Skeletal muscle satellite cell (primary cell): ENCODE data around the gene CAPS.
"Not testable (repeated sequence)": the region's sequence is repeated elsewhere in the genome, so short reads cannot be mapped to it uniquely, and the experiment has no call there.

ENCODE experiments used
- H3K27me3 ChIP-seq: 2 replicates; pipeline ENCODE4 v1.7.0; 2013; ENCODE audit warnings: low read length; ENCODE audit not compliant: control insufficient read depth, insufficient read depth
- H3K36me3 ChIP-seq: 2 replicates; pipeline ENCODE4 v1.7.0; 2013; ENCODE audit warnings: mild to moderate bottlenecking, control low read depth, low read length; ENCODE audit not compliant: insufficient read depth
- H3K4me1 ChIP-seq: 2 replicates; pipeline ENCODE4 v1.7.0; 2013; ENCODE audit warnings: low read length; ENCODE audit not compliant: control insufficient read depth, insufficient read depth
- H3K4me2 ChIP-seq: 2 replicates; pipeline ENCODE4 v1.7.0; 2013; ENCODE audit warnings: mild to moderate bottlenecking, low read length
- H3K4me3 ChIP-seq: 2 replicates; pipeline ENCODE4 v1.7.0; 2013; ENCODE audit warnings: low read length
- H3K9ac ChIP-seq: 2 replicates; pipeline ENCODE4 v1.7.0; 2013; ENCODE audit warnings: mild to moderate bottlenecking, low read depth, low read length, moderate library complexity
- H3K9me3 ChIP-seq: replicated peaks from 2 replicates; pipeline ENCODE4 v1.7.0; 2013; ENCODE audit warnings: mild to moderate bottlenecking, control low read depth, low read length

The CAPS gene

DNA sequence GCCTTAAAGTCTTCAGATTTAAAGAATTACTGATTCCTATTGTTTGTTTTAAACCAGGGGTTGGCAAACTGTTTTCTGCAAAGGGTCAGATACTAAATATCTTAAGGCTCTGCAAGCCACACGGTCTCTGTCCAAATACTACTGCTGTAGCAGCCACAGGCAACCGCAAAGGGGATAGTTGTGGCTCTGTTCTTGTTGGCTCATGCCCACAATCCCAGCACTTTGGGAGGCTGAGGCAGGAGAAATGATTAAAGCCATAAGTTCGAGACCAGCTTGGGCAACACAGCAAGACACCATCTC, 41.5 kb downstream of the CAPS start:
- Histone ChIP-seq H3K27me3 (no peaks in the 10 kb centered on the region), H3K4me1 (peaks cover 52% of the 10 kb centered on the region), H3K4me2 (no peak overlapping the region), H3K4me3 (no peak overlapping the region), H3K36me3 (peaks cover 3% of the 10 kb centered on the region), H3K9ac (no peak overlapping the region), H3K9me3 (no peaks in the 10 kb centered on the region)

DNA sequence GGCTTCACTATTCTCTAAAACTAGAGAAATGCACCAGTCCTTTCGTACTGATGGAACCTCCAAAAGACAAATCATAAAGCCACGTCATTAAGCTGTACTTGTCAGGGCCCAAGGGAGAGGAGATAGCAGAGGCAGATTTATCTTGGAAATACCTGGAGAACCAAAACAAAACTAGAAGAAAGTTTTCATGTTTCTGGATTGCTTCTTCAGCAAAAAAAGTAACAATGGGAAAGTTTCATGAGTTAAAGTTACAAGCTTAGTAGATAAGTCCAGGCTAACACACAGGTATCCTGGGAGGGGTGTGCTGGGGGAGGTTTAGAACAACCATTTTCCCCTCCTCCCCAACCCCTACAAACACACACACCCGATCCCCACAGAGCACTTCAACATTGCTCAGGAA, 42.3 kb downstream of the CAPS start:
- no peaks in the 10 kb centered on the region for H3K36me3 ChIP-seq
- H3K4me3 ChIP-seq = no peak overlapping the region
- H3K4me1 ChIP-seq = peaks cover 52% of the 10 kb centered on the region
- H3K27me3 ChIP-seq = no peaks in the 10 kb centered on the region
- H3K9ac ChIP-seq = no peak overlapping the region
- no peak overlapping the region for H3K4me2 ChIP-seq
- no peaks in the 10 kb centered on the region for H3K9me3 ChIP-seq

DNA sequence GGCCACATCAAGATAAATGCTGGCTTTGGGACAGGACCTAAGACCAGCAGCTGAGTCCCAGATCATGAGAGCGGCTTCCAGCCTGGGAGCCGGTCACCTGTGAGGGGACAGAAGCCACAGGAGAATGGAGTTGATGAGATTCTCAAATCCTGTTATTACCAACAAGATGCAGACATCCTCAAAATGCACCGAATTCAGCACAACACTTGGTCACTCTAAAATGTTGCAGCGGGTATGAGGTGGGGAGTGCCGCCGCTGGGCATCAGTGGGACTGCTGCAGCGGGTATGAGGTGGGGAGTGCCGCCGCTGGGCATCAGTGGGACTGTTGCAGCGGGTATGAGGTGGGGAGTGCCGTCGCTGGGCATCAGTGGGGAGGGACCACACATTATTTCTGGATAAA, 42.7 kb downstream of the CAPS start:
- Histone ChIP-seq H3K27me3 (no peaks in the 10 kb centered on the region), H3K36me3 (no peaks in the 10 kb centered on the region), H3K4me3 (no peak overlapping the region), H3K4me1 (peaks cover 55% of the 10 kb centered on the region), H3K9ac (no peak overlapping the region), H3K9me3 (no peaks in the 10 kb centered on the region), H3K4me2 (no peak overlapping the region)

DNA sequence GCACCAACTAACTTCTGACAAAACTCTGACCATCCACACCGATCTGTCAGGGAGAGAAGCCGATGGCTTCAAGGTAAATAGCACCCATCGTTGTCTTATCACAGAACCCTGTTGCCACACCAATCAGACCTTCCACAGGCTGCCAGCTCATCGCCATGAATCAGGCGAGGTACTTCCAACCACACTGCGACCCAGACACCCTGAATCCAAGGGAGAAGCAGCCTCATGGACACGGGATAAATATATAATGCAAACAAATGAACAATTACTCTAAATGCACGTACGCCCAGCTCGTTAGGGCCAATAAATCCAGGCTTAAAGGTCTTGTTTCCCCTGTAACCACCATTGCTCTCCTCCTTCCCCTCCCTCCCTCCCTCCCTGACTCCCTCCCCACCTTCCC, 43.1 kb downstream of the CAPS start:
- Histone ChIP-seq H3K4me2 (no peak overlapping the region), H3K36me3 (no peaks in the 10 kb centered on the region), H3K27me3 (no peaks in the 10 kb centered on the region), H3K9me3 (no peaks in the 10 kb centered on the region), H3K9ac (no peak overlapping the region), H3K4me1 (peaks cover 55% of the 10 kb centered on the region), H3K4me3 (no peak overlapping the region)

DNA sequence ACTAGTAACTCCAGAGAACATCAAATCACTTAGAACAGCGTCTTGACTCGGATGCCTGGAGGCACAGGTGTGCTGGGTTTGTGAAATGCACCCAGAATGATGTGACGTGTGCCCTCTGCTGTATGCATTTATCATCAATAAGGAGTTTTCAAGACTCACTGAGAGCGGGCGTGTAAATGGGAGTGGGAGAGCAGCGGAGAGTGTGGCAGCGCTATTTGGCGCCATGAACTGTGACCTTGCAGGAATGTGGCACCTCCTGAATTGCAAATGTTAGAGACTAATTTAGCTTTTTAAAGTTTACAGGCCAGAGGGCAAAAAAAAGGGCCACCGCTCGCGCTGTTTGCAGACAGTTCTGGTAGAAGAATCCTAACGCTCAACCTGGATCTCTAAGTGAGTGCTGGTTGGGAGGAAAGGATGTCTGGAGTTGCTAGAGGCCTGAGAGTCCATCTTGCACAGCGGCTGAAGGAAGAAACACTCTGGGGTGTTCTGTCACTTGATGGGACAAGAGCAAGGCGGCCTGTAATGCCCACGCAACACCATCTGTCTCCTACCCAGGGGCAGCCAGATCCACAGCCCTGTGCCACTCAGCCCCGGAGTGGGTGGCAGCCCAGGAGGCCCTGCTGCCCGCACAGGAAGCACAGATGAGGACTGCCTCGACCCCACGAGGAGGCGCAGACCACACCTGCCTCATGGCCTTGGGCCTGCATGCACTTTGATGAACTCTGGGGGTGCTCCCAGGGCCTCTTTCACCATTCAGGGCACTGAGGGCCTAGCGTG, 44.2 kb downstream of the CAPS start:
- Histone ChIP-seq H3K4me3 (no peak overlapping the region), H3K36me3 (no peaks in the 10 kb centered on the region), H3K27me3 (no peaks in the 10 kb centered on the region), H3K4me1 (peaks cover 51% of the 10 kb centered on the region), H3K9me3 (no peaks in the 10 kb centered on the region), H3K9ac (no peak overlapping the region), H3K4me2 (no peak overlapping the region)

DNA sequence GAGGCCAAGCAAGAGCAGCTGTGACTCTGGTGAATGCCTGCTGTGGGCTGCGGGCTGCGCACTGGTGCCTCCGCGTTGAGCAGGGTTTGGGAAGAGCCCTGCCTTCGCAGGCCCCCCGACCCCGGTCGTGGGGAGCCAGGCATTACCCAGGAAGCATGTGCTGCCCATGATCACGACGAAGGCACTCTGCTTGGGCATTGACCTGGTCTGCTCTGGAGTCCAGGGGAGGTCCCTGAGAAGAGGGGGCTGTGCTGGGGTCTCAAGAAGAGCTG, 44.7 kb downstream of the CAPS start:
- Histone ChIP-seq H3K4me2 (no peak overlapping the region), H3K4me3 (no peak overlapping the region), H3K4me1 (peaks cover 46% of the 10 kb centered on the region), H3K9me3 (no peaks in the 10 kb centered on the region), H3K27me3 (no peaks in the 10 kb centered on the region), H3K9ac (no peak overlapping the region), H3K36me3 (no peaks in the 10 kb centered on the region)

DNA sequence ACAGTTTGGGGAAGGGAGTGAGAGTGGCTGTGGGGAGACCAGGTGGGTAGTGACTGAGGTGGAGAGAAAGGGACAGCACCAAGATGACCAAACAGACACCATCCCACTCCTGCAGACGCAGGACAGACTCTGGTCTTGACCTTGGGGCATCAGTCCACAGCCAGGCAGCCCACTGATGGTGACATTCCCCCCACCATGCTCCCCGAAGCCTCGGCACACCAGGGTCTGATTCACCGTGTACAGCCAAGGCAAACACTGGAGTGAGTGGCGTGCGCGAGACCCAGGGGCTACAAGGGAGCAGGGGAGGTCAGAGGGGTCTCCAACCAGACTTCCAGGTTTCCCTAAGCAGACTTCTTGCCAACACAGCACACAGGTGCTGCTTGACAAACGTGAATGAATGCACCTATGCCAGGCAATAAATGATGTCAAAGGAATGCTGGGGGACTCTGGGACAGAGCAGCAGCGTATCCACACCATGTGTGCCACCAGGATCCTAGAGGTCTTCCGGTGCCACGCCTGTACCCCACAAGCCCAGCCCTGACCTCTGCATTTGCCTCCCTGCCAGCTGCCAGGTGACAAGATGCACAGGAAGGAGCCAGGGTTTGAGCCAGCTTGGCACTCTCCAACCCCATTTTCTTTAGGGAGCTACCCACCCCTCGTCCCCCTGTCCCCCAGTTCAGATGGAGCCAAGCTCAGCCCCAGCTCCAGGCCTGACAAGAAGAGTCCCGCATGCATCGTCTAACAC, 45.4 kb downstream of the CAPS start:
- no peak overlapping the region for H3K4me3 ChIP-seq
- H3K9me3 ChIP-seq = no peaks in the 10 kb centered on the region
- no peaks in the 10 kb centered on the region for H3K36me3 ChIP-seq
- H3K9ac ChIP-seq = no peak overlapping the region
- H3K4me1 ChIP-seq = peaks cover 39% of the 10 kb centered on the region
- no peak overlapping the region for H3K4me2 ChIP-seq
- H3K27me3 ChIP-seq = no peaks in the 10 kb centered on the region

DNA sequence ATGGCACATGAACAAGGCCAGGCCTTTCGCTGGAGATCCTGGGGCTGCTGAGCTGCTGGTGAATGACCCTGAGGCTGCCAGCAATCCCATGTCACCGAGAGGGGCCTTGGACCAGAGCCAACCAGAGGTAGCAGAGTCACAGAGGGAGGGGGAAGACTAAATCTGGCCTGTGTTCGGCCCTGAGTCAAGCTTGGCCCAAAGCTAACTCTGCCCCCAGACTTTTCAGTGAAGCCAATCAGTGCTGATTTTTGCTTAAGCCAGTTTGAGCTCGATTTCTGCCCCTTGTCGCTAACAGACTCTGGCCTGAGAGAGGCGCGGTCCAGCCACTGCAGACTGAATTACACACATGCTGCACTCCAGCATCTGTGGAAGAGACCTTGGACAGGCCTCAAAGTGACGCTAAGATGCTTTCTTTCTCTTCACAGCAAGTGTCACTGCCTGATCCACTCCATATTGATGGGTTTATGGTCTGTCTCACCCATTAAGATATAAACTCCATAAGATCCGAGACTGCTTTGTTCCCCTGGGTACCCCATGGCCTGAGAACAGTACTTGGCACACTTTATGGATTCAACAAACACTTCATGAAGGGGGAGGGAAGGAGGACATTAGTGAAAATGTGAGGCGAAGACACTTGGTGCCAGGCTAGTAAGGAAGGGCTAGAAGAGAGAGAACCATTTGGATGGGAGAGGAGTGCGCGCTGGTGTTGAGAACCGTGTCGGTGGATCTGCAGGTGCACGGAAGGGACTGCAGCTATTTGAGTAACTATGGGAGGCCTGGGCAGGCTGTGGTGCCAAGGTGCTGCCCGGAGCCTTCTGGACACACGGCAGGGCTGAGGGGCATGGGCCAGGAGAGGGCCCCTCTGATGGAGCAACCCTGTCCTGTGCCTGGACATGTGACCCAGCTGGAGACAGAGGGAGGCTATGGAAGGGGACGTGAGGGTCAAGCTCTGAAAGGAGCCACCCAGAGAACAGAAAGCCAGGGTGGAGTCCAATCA, 46.2 kb downstream of the CAPS start:
- no peak overlapping the region for H3K9ac ChIP-seq
- H3K4me1 ChIP-seq = peaks cover 31% of the 10 kb centered on the region
- no peaks in the 10 kb centered on the region for H3K27me3 ChIP-seq
- no peak overlapping the region for H3K4me3 ChIP-seq
- H3K36me3 ChIP-seq = no peaks in the 10 kb centered on the region
- no peak overlapping the region for H3K4me2 ChIP-seq
- H3K9me3 ChIP-seq = no peaks in the 10 kb centered on the region

DNA sequence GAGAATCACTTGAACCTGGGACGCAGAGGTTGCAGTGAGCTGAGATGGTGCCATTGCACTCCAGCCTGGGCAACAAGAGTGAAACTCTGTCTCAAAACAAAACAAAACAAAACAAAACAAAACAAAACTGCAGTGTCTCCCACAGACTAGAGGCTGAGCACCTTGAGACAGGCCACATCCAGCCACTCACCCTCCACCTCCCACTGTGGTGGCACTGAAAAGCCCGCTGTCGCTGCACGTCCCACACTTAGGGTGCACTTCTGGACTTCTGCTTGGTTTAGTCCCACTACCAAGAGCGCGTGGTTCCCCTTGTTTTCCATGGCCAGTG, 47.6 kb downstream of the CAPS start:
- not testable (repeated sequence) for H3K27me3 ChIP-seq, H3K36me3 ChIP-seq, H3K9me3 ChIP-seq
- Histone ChIP-seq H3K4me2 (peak overlapping the region; percentile 64), H3K4me3 (peak overlapping the region; percentile 30), H3K4me1 (peaks cover 26% of the 10 kb centered on the region), H3K9ac (peak overlapping the region; percentile 41)

DNA sequence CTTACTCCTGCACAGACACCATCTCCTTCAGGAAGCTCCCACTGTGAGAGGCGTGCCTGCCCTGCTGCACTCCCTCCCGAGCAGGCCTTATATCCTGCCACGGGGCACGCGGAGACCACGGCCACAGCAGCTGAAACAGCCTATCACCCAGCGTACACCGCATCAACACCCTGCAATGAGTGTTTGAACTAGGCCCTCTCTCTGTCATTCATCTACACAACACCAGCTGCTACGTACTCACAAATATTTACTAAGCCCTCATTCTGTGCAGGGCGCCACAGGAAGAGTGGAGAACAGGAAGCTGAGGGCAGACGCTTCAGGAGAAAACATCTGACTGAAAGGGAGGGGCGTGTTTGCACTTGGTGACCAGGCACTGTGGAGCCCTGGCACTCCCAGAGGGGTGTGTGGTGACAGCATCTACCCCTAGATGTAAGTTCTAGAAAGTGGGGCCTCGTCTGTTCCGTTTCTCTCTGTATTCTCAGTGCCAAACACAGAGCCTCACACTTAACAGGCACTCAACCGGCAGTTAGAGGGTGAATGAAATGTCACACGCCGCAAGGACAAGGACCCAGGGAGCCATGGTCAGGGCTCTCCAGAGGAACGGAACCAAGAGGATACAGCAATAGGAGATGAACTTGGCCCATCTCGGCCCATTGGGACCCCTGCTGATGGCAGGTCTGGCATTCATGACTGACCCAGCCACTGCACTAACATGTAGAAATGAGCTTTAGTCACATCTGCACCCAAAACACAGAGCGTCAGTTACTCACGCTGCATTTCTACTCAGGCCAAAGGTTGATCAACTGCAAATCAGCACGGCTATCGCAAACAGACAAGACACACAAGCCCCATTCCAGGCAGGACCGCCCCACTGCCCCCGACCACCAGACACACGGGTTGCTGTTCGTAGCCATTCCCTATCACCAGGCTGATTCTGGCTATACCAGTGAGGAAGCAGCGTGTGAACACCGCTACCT, 48.2 kb downstream of the CAPS start:
- H3K36me3 ChIP-seq = peaks cover 10% of the 10 kb centered on the region
- no peaks in the 10 kb centered on the region for H3K9me3 ChIP-seq
- no peaks in the 10 kb centered on the region for H3K27me3 ChIP-seq
- peak overlapping the region; percentile 41 for H3K9ac ChIP-seq
- H3K4me3 ChIP-seq = peak overlapping the region; percentile 30
- peaks cover 22% of the 10 kb centered on the region for H3K4me1 ChIP-seq
- H3K4me2 ChIP-seq = peak overlapping the region; percentile 64

DNA sequence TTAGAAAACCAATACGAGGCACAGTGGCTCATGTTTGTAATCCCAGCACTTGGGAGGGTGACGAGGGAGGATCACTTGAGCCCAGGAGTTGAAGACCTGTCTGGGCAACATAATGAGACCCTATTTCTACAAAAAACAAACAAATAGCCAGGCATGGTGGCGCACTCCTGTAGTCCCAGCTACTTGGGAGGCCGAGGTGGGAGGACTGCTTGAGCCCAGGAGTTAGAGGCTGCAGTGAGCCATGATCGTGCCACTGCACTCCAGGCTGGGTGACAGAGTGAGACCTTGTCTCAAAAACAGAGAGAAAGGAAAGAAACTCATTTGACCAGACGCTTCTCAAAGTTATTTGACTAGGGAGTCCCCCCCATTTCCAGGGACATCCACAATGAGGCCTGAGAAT, 49.2 kb downstream of the CAPS start:
- H3K4me3 ChIP-seq, H3K4me2 ChIP-seq, H3K9me3 ChIP-seq, H3K27me3 ChIP-seq, H3K9ac ChIP-seq: not testable (repeated sequence)
- H3K4me1 ChIP-seq = peaks cover 25% of the 10 kb centered on the region
- H3K36me3 ChIP-seq = peaks cover 10% of the 10 kb centered on the region
